ENCODE results near the gene ATF4. TPM values are rescaled to one million over a fixed set of nuclear protein-coding genes. Genes with fewer than 3 reads are reported as not detected.

ATF4 gene
- total and polyA plus RNA-seq, 8 donors = 155 to 929 (median 419) TPM

GRCh38 chr22:39554151-39554550, 33.8 kb downstream of the ATF4 start:
- WGBS, 5 donors = 42 to 51% (median 50%) methylated on average over 2 to 3 of the region's 3 CpGs
- Histone ChIP-seq H3K4me1 (peaks cover 14 to 18% (median 15%) of the 10 kb centered on the region in 4 donors), H3K27ac (no peak overlapping the region), H3K4me3 (no peak overlapping the region), H3K9me3 (no peaks in the 10 kb centered on the region), H3K36me3 (no peaks in the 10 kb centered on the region), H3K27me3 (peaks cover 19 to 84% (median 52%) of the 10 kb centered on the region in 3 donors)
- intact Hi-C loops (cut with DNase I; ENCODE audit: low total_unique reads) = no loop called here
- no peak for TF ChIP-seq POLR2A (IDR thresholded peaks at IDR 0.05)
- TF ChIP-seq CTCF (IDR thresholded peaks at IDR 0.05) = no peak
- no peak for TF ChIP-seq POLR2AphosphoS5 (IDR thresholded peaks at IDR 0.05)
- no peak for TF ChIP-seq EP300 (IDR thresholded peaks at IDR 0.05)
- no peak for DNase-seq

- 5 to 27% (median 6%) methylated on average over 9 to 72 of the region's 72 CpGs for WGBS, 5 donors
- H3K9me3 ChIP-seq = no peaks in the 10 kb centered on the region
- H3K4me3 ChIP-seq = peak overlapping the region; percentile 32 to 39 (median 36)
- H3K27ac ChIP-seq = no peak overlapping the region
- DNase-seq = peak in 1 of 2 donors; percentile 70
- intact Hi-C loops (cut with DNase I; ENCODE audit: low total_unique reads) = no loop called here
- TF ChIP-seq EP300 (IDR thresholded peaks at IDR 0.05) (no peak), CTCF (IDR thresholded peaks at IDR 0.05) (no peak), POLR2AphosphoS5 (IDR thresholded peaks at IDR 0.05) (no peak), POLR2A (IDR thresholded peaks at IDR 0.05) (no peak)
- no peaks in the 10 kb centered on the region for H3K36me3 ChIP-seq
- H3K4me1 ChIP-seq = peaks cover 14 to 18% (median 15%) of the 10 kb centered on the region in 4 donors
- H3K27me3 ChIP-seq = peaks cover 19 to 84% (median 53%) of the 10 kb centered on the region in 3 donors
Observed at GRCh38 chr22:39556970-39557841, 36.8 kb downstream of the ATF4 start.

GRCh38 chr22:39558254-39558727, 37.9 kb downstream of the ATF4 start:
- H3K27me3 ChIP-seq = peaks cover 19 to 84% (median 53%) of the 10 kb centered on the region in 3 donors
- H3K4me3 ChIP-seq = peak overlapping the region; percentile 32 to 39 (median 36)

More at GRCh38 chr22:39558254-39558727, 37.9 kb downstream of the ATF4 start:
- H3K4me1 ChIP-seq = peaks cover 14 to 18% (median 15%) of the 10 kb centered on the region in 4 donors
- no peaks in the 10 kb centered on the region for H3K36me3 ChIP-seq
- no peak for TF ChIP-seq EP300 (IDR thresholded peaks at IDR 0.05)
- TF ChIP-seq POLR2AphosphoS5 (IDR thresholded peaks at IDR 0.05) = no peak
- no peak for TF ChIP-seq CTCF (IDR thresholded peaks at IDR 0.05)
- TF ChIP-seq POLR2A (IDR thresholded peaks at IDR 0.05) = no peak
- no peak overlapping the region for H3K27ac ChIP-seq
- peak in 1 of 2 donors; percentile 28 for DNase-seq
- intact Hi-C loops (cut with DNase I; ENCODE audit: low total_unique reads) = no loop called here
- H3K9me3 ChIP-seq = no peaks in the 10 kb centered on the region
- WGBS, 5 donors = 7 to 15% (median 10%) methylated on average over 25 to 34 of the region's 34 CpGs

All from stomach (tissue), 9 donors.